NCI-H524 (cell line): Measurements from ENCODE around the gene ZC3H7B.
"Not testable (repeated sequence)": the region's sequence is repeated elsewhere in the genome, so short reads cannot be mapped to it uniquely, and the experiment has no call there.

ENCODE experiments used
- DNase-seq, 2 experiments: peaks; one replicate each; lab custom pipeline; 2025; lab: John Stamatoyannopoulos, UW

The ZC3H7B gene

DNA sequence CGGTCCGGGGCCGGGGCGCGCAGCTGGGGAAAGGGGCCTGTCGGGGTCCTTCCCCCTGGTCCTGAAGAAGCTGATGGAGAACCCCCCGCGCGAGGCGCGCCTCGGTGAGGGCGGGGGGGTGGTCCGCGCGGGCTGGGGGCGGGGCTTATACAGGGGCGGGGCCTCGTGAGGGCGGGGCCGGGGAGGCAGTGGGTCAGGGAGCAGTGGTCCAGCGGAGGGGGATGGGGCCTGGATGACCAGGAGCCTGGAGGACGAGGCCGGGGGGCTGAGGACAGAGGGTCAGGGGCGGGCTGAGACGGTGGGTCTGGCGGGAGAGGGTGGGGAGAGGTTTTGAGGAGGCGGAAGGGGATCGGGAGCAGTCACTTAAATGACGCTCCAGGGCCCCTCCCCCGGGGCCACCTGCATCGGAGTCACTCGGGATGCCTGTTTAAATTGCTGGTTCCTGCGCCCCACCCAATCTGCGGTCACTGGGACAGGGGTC lies 80.8 kb downstream of the ZC3H7B start:
- DNase-seq, result peak; percentile 65 to 70

- DNase-seq, result no peak
These were observed 81.3 kb downstream of the ZC3H7B start for GRCh38 chr22:41382610-41383009.

DNA sequence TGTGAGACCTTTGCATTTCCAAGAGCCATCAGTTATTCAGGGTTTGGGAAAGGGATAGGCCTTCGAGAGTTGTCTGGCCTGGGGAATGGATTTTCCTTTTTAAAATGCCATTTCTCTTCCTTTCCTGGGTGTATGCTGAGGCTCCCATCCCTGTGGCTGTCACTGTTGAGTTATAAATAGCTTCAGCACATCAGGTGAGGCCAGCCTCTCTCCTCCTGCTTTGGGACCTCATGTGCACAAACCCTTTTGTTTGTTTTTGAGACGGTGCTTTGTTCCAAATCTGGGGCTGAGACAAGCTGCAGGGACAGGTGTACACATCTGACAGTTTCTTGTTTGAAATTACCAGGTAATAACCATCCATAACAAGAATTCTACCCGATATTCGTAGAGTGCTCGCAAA lies 81.8 kb downstream of the ZC3H7B start:
- no peak for DNase-seq

- DNase-seq, result no peak
These were observed 82.8 kb downstream of the ZC3H7B start for GRCh38 chr22:41384128-41384527.

GRCh38 chr22:41387341-41387740 lies 86.0 kb downstream of the ZC3H7B start:
- no peak for DNase-seq

- DNase-seq, result no peak
These were observed 92.7 kb downstream of the ZC3H7B start for GRCh38 chr22:41394012-41394356.

GRCh38 chr22:41395531-41396240 lies 94.4 kb downstream of the ZC3H7B start:
- no peak for DNase-seq

- no peak for DNase-seq
These were observed 96.0 kb downstream of the ZC3H7B start for GRCh38 chr22:41397143-41397811.

DNA sequence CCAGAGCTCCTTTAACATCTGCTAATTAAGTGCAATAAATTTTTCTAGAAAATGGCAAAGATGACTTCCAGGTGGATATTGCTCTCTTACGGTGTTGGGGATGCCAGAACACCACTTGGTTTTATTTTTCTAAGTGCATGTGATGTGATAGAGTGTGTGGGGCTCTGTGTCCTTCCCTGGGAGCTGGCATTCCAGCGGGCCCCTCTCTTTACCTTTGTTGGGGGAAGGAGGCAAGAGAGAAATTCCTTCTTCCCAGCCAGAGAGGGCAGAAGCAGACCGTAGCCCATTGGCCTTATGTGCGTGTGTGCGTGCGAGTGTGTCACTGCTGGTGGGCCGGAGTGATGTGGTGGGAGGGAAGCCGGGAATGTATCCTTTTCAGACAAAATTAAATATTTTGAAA lies 97.6 kb downstream of the ZC3H7B start:
- DNase-seq, result no peak

DNA sequence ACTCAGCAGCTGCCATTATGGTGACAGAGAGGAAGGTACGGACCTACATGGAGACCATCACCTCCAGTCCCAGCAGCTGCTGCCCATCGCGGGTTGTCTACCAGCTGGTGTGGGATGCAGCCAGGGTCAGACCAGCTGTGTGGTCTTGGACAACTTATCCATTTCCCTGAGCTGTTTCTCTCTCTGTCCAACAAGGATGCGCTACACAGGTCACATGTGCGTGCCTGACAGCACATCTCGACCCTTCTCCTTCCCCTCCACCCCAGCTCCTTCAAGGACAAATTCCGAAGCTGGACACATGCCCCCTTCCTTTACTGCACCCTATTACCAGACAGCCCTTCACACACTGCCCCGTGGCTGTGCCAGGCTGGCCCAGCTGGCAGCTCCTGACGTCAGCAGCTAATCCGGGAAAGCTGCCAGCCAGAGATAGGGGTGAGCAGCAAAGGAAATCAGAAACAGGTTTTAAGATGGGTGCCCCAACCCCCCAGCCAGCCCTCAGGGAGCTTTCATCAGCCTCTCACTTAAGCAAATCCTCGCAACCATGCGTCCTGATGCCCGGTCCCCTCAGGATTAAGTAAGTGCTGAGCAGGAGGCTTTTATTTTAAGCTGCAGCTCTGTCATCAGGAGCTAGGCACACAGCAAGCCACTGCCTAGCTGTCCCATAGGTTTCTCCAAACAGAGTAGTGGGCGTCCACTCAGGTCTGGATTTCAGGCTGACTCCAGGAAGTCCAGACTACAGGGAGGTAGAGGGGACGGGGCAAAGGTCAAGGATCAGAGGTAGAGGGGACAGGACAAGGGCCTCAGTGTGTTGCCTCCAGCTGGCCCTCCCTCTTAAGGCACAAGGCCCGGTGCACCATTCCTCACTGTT lies 100.7 kb downstream of the ZC3H7B start:
- peak; percentile 97 to 99 for DNase-seq

- DNase-seq, result not testable (repeated sequence)
These were observed 101.5 kb downstream of the ZC3H7B start for GRCh38 chr22:41402851-41403250.

- peak; percentile 82 to 86 for DNase-seq
These were observed 102.4 kb downstream of the ZC3H7B start for GRCh38 chr22:41403532-41404318.

DNA sequence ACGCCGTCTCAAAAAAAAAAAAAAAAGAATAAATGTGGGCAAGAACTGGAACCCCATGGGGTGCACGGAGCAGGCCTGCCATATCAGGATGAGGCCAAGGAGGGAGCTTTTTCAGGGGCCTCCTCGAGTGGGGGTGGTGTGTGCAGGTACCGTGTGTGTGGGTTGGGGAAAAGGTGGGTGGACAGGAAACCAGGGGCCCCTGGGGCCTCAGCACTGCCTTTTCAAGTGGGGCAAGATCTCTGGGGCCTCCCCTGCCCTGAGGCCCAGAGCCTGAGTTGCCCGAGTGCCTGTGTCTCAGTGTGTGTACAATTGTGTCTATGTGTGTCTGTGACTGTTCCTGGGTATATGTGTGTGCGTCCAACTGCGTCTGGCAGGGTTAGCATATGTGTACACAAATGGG lies 104.3 kb downstream of the ZC3H7B start:
- no peak for DNase-seq

DNA sequence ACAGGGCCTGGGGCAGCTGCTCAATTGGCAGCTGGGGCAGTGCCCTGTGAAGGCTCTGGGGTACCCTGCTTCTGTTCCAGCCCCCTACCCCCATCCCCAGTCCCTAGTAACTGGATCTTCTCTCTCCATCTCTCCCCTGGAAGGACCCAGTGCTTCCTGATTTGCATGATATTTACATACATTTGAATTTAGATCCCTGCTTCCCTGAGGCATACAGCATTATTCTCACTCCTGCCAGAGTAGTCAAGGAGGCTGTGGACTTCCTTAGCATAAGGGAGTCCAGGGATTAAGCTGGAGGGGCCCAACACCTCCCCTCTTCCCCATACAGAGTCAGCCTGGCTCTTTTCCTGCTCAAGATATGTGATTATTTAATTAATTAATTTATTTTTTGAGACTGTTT lies 105.1 kb downstream of the ZC3H7B start:
- no peak for DNase-seq

- DNase-seq, result no peak
These were observed 106.1 kb downstream of the ZC3H7B start for GRCh38 chr22:41407433-41407832.

GRCh38 chr22:41408665-41409064 lies 107.3 kb downstream of the ZC3H7B start:
- DNase-seq, result no peak
